K562 (cell line): ENCODE data around the gene CADM2. TPM values are rescaled to one million over a fixed set of nuclear protein-coding genes. Genes with fewer than 3 reads are reported as not detected.
A peak's percentile ranks its signal among the peaks of the same experiment; 100 is the strongest.

Experiments used
- ATAC-seq: fragments of 200-7000 bp; cut with Tn5 transposase; 3 replicates; pipeline ENCODE4 v1.9.1; 2020; ENCODE audit warnings: moderate library complexity
- BruUV-seq: library from RNA; stranded (reverse); fragments of 400-500 nt; replicated peaks from 2 replicates; lab custom pipeline; 2021; lab: Mats Ljungman, UMichigan
- CTCF ChIA-PET: fragments of 300-600 bp; formaldehyde crosslinking; extraction: SDS; loops from one replicate; lab custom pipeline; 2021; ENCODE audit warnings: low intra/inter-chr PET ratio; lab: Yijun Ruan, JAX
- POLR2A ChIA-PET: fragments of 300-600, 350-650 bp; sonication (Branson Sonifier 250); formaldehyde crosslinking; extraction: SDS; loops from one replicate; lab custom pipeline; 2021; ENCODE audit warnings: antibody characterized with exemption, inconsistent platforms; lab: Yijun Ruan, JAX
- DNase-seq, 4 experiments: peaks; one replicate each; pipeline versions ENCODE4 v3.0.0 to v3.0.0-alpha.2; 2011 to 2018; ENCODE audit warnings: low spot score in 3 of 4, mixed read lengths in 3 of 4; ENCODE audit errors: extremely low read depth in 1 of 4
- FAIRE-seq: peaks from 2 replicates; lab custom pipeline; 2011; peaks lifted over from hg19 to GRCh38; lab: Jason Lieb, UNC
- H2AFZ ChIP-seq: 2 replicates; pipeline ENCODE4 v1.6.0; 2011; ENCODE audit warnings: low read depth, low read length, control low read depth, inconsistent platforms
- H3K27ac ChIP-seq: fragments of 200-600 bp; 3 replicates; pipeline ENCODE4 v1.8.0; 2011; ENCODE audit warnings: low read depth, mild to moderate bottlenecking, control low read depth, inconsistent platforms, low read length, moderate library complexity, mixed read lengths; ENCODE audit errors: extremely low read depth
- H3K27me3 ChIP-seq, 2 experiments: fragments of 300-600 bp in 1 of 2; 2 replicates in 1 of 2; 3 replicates in 1 of 2; pipeline versions ENCODE4 v1.6.0 to v1.8.0; 2011; ENCODE audit warnings: inconsistent platforms in 2 of 2, low read length in 2 of 2, mild to moderate bottlenecking in 1 of 2, mixed read lengths in 1 of 2, moderate library complexity in 1 of 2; ENCODE audit not compliant: control insufficient read depth in 2 of 2, insufficient read depth in 2 of 2
- H3K36me3 ChIP-seq: fragments of 300-600 bp; 3 replicates; pipeline ENCODE4 v1.8.0; 2011; ENCODE audit warnings: mild to moderate bottlenecking, low read length, inconsistent platforms; ENCODE audit not compliant: control insufficient read depth, insufficient read depth
- H3K4me1 ChIP-seq, 2 experiments: fragments of 200-600 bp in 1 of 2; replicated peaks in 1 of 2; 2 replicates in 1 of 2; 3 replicates in 1 of 2; pipeline versions ENCODE4 v1.5.1 to v1.8.0; 2011; ENCODE audit warnings: inconsistent platforms in 2 of 2, low read length in 2 of 2, mild to moderate bottlenecking in 1 of 2, mixed read lengths in 1 of 2, moderate library complexity in 1 of 2; ENCODE audit not compliant: control insufficient read depth in 2 of 2, insufficient read depth in 2 of 2
- H3K4me2 ChIP-seq: 2 replicates; pipeline ENCODE4 v1.6.1; 2011; ENCODE audit warnings: low read length, control low read depth, inconsistent platforms, mixed read lengths; ENCODE audit not compliant: insufficient read depth
- H3K4me3 ChIP-seq: fragments of 200-600 bp; sonication (generic), shearing (Covaris generic); 2 replicates; pipeline ENCODE4 v1.5.1; 2016; ENCODE audit warnings: control low read depth, inconsistent platforms
- H3K79me2 ChIP-seq: fragments of 200-600 bp; 3 replicates; pipeline ENCODE4 v1.8.0; 2011; ENCODE audit warnings: low read length, inconsistent platforms; ENCODE audit not compliant: control insufficient read depth, insufficient read depth
- H3K9ac ChIP-seq, 2 experiments: 2 replicates each; pipeline versions ENCODE4 v1.6.0 to v1.6.1; 2011; ENCODE audit warnings: low read depth in 2 of 2, low read length in 2 of 2, control low read depth in 1 of 2, inconsistent platforms in 1 of 2, mild to moderate bottlenecking in 1 of 2, mixed read lengths in 1 of 2; ENCODE audit not compliant: insufficient read depth in 1 of 2
- H3K9me1 ChIP-seq: one replicate; pipeline ENCODE4 v1.6.0; 2011; ENCODE audit warnings: inconsistent platforms, mild to moderate bottlenecking, low read length, moderate library complexity; ENCODE audit not compliant: control insufficient read depth, insufficient read depth
- H3K9me3 ChIP-seq: replicated peaks from 2 replicates; pipeline ENCODE4 v1.5.1; 2011; ENCODE audit warnings: low read depth, low read length, inconsistent platforms; ENCODE audit not compliant: control insufficient read depth, insufficient read depth
- H4K20me1 ChIP-seq: replicated peaks from 2 replicates; pipeline ENCODE4 v1.6.1; 2011; ENCODE audit warnings: low read length, inconsistent platforms, mixed read lengths; ENCODE audit not compliant: control insufficient read depth, insufficient read depth
- C11orf30 ChIP-seq: fragments of 450-650 bp; IDR thresholded peaks from 2 replicates; pipeline ENCODE4 v1.6.1; 2016; ENCODE audit warnings: low read depth, mild to moderate bottlenecking
- CEBPG ChIP-seq, 3 experiments: fragments of 200-800 bp in 1 of 3; sonication (Bioruptor generic) in 1 of 3; sonication (generic) in 1 of 3; formaldehyde crosslinking in 1 of 3; IDR thresholded peaks in 2 of 3; conservative IDR thresholded peaks in 1 of 3; 2 replicates each; pipeline versions ENCODE4 v1.6.1 to v1.8.0; 2016 to 2022; ENCODE audit warnings: missing compliant biosample characterization in 2 of 3, missing genetic modification characterization in 2 of 3, mild to moderate bottlenecking in 1 of 3, missing genetic modification reagents in 1 of 3
- ELF1 ChIP-seq: fragments of 200-800 bp; sonication (Bioruptor generic); IDR thresholded peaks from 2 replicates; pipeline ENCODE4 v1.6.1; 2016; ENCODE audit warnings: missing genetic modification characterization, missing compliant biosample characterization
- HCFC1 ChIP-seq: IDR thresholded peaks from 2 replicates; pipeline ENCODE4 v1.6.1; 2012; ENCODE audit warnings: low read depth, low read length, improper control_type of control experiment
- HDAC2 ChIP-seq: fragments of 450-650 bp; IDR thresholded peaks from 2 replicates; pipeline ENCODE4 v1.6.1; 2016; ENCODE audit warnings: mild to moderate bottlenecking
- IRF2 ChIP-seq: sonication (generic); formaldehyde crosslinking; IDR thresholded peaks from 2 replicates; pipeline ENCODE4 v1.8.1; 2022; ENCODE audit warnings: mild to moderate bottlenecking, missing genetic modification reagents
- KDM5B ChIP-seq: fragments of 200-600 bp; sonication (generic); IDR thresholded peaks from 2 replicates; pipeline ENCODE4 v1.6.1; 2012; ENCODE audit warnings: low read depth, mild to moderate bottlenecking, moderate library complexity, low read length, control low read depth, inconsistent platforms; ENCODE audit not compliant: insufficient replicate concordance
- KLF1 ChIP-seq: fragments of 450-650 bp; IDR thresholded peaks from 2 replicates; pipeline ENCODE4 v1.6.1; 2016; ENCODE audit warnings: missing genetic modification characterization, missing compliant biosample characterization
- MAFK ChIP-seq: IDR thresholded peaks from 2 replicates; pipeline ENCODE4 v1.6.1; 2011; ENCODE audit warnings: low read length, improper control_type of control experiment
- ZNF274 ChIP-seq: IDR thresholded peaks from 2 replicates; pipeline ENCODE4 v1.6.1; 2011; ENCODE audit warnings: low read depth, mild to moderate bottlenecking, low read length, moderate library complexity, borderline replicate concordance
- ZNF316 ChIP-seq: fragments of 450-650 bp; IDR thresholded peaks from 2 replicates; pipeline ENCODE4 v1.6.1; 2016
- ZNF561 ChIP-seq: fragments of 450-650 bp; formaldehyde crosslinking; conservative IDR thresholded peaks from 2 replicates; pipeline ENCODE4 v1.4.0; 2020; ENCODE audit warnings: mild to moderate bottlenecking, moderate library complexity
- ZNF717 ChIP-seq: fragments of 250-450 bp; sonication (Bioruptor Pico); IDR thresholded peaks from 2 replicates; pipeline ENCODE4 v1.5.0; 2021
- ZNF79 ChIP-seq: fragments of 250-450 bp; sonication (Bioruptor Pico); IDR thresholded peaks from 2 replicates; pipeline ENCODE4 v1.4.0; 2020; ENCODE audit warnings: low read depth, mild to moderate bottlenecking, moderate library complexity
- WGBS: fragments of 100-300 bp; shearing (Covaris generic); methylation state at CpG from one replicate; pipeline ENCODE4 v1.1.6; 2016; ENCODE audit warnings: low coverage, mixed read lengths; ENCODE audit not compliant: insufficient coverage; ENCODE audit errors: missing lambda C conversion rate; 5-methylcytosine and 5-hydroxymethylcytosine counted together
- in situ Hi-C: fragments of 300-500 bp; cut with MboI; formaldehyde crosslinking; loops from 4 replicates; pipeline ENCODE4 v1.15.0; 2018; ENCODE audit warnings: inconsistent platforms, mixed read lengths
- intact Hi-C: fragments of 100-400 bp; cut with micrococcal nuclease; formaldehyde crosslinking; loops from 2 replicates; pipeline ENCODE4 v1.14.2; 2022
- polyA plus RNA-seq, 8 experiments: library from polyadenylated mRNA; depleted of rRNA in 4 of 8; stranded (reverse) in 5 of 8; unstranded in 3 of 8; fragments of >200 nt; fragmentation: Nextera tagmentation in 2 of 8; fragmentation: Illumina TruSeq in 1 of 8; extraction: Ambion mirVana in 2 of 8; extraction: Trizol in 1 of 8; gene quantifications; 2 replicates each; pipeline versions ENCODE4 v1.2.1 to v1.2.3, GENCODE V29; 2011 to 2014; ENCODE audit warnings: inconsistent platforms in 1 of 8, missing spikeins in 1 of 8
- total RNA-seq, 7 experiments: library from RNA; depleted of rRNA in 6 of 7; stranded (reverse); fragments of >200 nt in 6 of 7; fragmentation: Illumina TruSeq in 2 of 7; extraction: Trizol in 2 of 7; gene quantifications; 2 replicates each; pipeline versions ENCODE4 v1.2.1 to v1.2.3, GENCODE V29; 2011 to 2021; ENCODE audit warnings: low replicate concordance in 1 of 7
- TF ChIP-seq, protein P1 (sequence below): sonication (generic); formaldehyde crosslinking; IDR thresholded peaks from 2 replicates; pipeline ENCODE4 v1.8.1; 2023; ENCODE audit warnings: mild to moderate bottlenecking, missing genetic modification reagents
- TF ChIP-seq, protein P2 (sequence below): fragments of 200-800 bp; sonication (Bioruptor generic); IDR thresholded peaks from 2 replicates; pipeline ENCODE4 v1.6.1; 2017; ENCODE audit warnings: missing genetic modification characterization, missing compliant biosample characterization
- TF ChIP-seq, protein P3 (sequence below): fragments of 450-650 bp; IDR thresholded peaks from 2 replicates; pipeline ENCODE4 v1.6.1; 2016
- TF ChIP-seq, protein P4 (sequence below): sonication (generic); formaldehyde crosslinking; IDR thresholded peaks from 2 replicates; pipeline ENCODE4 v1.8.0; 2023; ENCODE audit warnings: mild to moderate bottlenecking, missing genetic modification reagents

CADM2 gene
- total and polyA plus RNA-seq, 9 of the 15 experiments (the other 6 are each of a cell fraction or from before 2014, with no cell fraction given): 0.11 to 3.2 (median 0.95) TPM

DNA sequence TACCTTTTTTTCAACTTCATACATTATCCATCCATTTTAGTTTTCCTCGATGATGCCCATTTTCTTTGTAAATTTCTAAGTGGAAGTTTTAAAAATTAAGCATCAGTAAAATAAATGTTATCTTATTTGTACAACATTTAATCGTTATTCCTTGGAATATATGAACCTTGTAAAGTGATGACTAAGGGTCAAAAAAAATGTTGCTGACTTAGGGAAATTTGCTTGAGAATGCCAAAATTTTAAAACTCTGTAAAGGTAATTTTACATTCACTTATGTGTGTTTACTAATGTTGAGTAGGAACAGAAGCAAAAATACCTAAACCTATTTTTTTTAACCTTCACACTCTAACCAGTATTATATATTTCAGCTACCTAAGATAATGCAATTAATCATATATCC is 1115.0 kb downstream of the CADM2 start:
- H2AFZ ChIP-seq: no peak overlapping the region
- H3K27me3 ChIP-seq: no peaks in the 10 kb centered on the region
- H3K4me1 ChIP-seq: no peaks in the 10 kb centered on the region
- in situ Hi-C loops (no loop called here), intact Hi-C loops (no loop called here)
- no peak for DNase-seq
- 5% methylated on average over 2 of the region's 2 CpGs for WGBS
- ChIA-PET POLR2A (no interaction called here), CTCF (no interaction called here)
- H3K36me3 ChIP-seq: no peaks in the 10 kb centered on the region
- H3K9ac ChIP-seq: no peak overlapping the region
- no peak for ATAC-seq
- no peak overlapping the region for H3K4me3 ChIP-seq
- BruUV-seq: no TSS peak
- FAIRE-seq: no peak
- no peaks in the 10 kb centered on the region for H3K9me1 ChIP-seq
- no peak overlapping the region for H3K27ac ChIP-seq
- no peaks in the 10 kb centered on the region for H3K79me2 ChIP-seq
- no peak overlapping the region for H3K4me2 ChIP-seq
- no peaks in the 10 kb centered on the region for H3K9me3 ChIP-seq
- no peaks in the 10 kb centered on the region for H4K20me1 ChIP-seq
- peak; percentile 16; the same call in 1 of the 2 replicates for TF ChIP-seq C11orf30
- TF ChIP-seq ELF1: no peak
- no peak for TF ChIP-seq IRF2 (CRISPR knock-in tag)
- TF ChIP-seq, protein P1, sequence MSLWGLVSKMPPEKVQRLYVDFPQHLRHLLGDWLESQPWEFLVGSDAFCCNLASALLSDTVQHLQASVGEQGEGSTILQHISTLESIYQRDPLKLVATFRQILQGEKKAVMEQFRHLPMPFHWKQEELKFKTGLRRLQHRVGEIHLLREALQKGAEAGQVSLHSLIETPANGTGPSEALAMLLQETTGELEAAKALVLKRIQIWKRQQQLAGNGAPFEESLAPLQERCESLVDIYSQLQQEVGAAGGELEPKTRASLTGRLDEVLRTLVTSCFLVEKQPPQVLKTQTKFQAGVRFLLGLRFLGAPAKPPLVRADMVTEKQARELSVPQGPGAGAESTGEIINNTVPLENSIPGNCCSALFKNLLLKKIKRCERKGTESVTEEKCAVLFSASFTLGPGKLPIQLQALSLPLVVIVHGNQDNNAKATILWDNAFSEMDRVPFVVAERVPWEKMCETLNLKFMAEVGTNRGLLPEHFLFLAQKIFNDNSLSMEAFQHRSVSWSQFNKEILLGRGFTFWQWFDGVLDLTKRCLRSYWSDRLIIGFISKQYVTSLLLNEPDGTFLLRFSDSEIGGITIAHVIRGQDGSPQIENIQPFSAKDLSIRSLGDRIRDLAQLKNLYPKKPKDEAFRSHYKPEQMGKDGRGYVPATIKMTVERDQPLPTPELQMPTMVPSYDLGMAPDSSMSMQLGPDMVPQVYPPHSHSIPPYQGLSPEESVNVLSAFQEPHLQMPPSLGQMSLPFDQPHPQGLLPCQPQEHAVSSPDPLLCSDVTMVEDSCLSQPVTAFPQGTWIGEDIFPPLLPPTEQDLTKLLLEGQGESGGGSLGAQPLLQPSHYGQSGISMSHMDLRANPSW: no peak
- TF ChIP-seq ZNF316: peak; percentile 46; the same call in 1 of the 2 replicates
- TF ChIP-seq, protein P2, sequence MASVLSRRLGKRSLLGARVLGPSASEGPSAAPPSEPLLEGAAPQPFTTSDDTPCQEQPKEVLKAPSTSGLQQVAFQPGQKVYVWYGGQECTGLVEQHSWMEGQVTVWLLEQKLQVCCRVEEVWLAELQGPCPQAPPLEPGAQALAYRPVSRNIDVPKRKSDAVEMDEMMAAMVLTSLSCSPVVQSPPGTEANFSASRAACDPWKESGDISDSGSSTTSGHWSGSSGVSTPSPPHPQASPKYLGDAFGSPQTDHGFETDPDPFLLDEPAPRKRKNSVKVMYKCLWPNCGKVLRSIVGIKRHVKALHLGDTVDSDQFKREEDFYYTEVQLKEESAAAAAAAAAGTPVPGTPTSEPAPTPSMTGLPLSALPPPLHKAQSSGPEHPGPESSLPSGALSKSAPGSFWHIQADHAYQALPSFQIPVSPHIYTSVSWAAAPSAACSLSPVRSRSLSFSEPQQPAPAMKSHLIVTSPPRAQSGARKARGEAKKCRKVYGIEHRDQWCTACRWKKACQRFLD (CRISPR knock-in tag): no peak
- TF ChIP-seq KDM5B: no peak
- no peak for TF ChIP-seq HDAC2
- TF ChIP-seq CEBPG (CRISPR knock-in tag; IDR thresholded peaks at IDR 0.05): no peak
- TF ChIP-seq CEBPG (tag; conservative IDR thresholded peaks at IDR 0.05 in 1 of 2, IDR thresholded peaks at IDR 0.05 in 1 of 2): no peak
- no peak for TF ChIP-seq HCFC1
- no peak for TF ChIP-seq ZNF79 (CRISPR knock-in tag)
- peak; percentile 21; the same call in 1 of the 2 replicates for TF ChIP-seq MAFK
- TF ChIP-seq KLF1: no peak
- no peak for TF ChIP-seq ZNF717 (CRISPR knock-in tag)
- TF ChIP-seq, protein P3, sequence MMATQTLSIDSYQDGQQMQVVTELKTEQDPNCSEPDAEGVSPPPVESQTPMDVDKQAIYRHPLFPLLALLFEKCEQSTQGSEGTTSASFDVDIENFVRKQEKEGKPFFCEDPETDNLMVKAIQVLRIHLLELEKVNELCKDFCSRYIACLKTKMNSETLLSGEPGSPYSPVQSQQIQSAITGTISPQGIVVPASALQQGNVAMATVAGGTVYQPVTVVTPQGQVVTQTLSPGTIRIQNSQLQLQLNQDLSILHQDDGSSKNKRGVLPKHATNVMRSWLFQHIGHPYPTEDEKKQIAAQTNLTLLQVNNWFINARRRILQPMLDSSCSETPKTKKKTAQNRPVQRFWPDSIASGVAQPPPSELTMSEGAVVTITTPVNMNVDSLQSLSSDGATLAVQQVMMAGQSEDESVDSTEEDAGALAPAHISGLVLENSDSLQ: no peak
- no peak for TF ChIP-seq ZNF561 (CRISPR knock-in tag)
- no peak for TF ChIP-seq ZNF274
- TF ChIP-seq, protein P4, sequence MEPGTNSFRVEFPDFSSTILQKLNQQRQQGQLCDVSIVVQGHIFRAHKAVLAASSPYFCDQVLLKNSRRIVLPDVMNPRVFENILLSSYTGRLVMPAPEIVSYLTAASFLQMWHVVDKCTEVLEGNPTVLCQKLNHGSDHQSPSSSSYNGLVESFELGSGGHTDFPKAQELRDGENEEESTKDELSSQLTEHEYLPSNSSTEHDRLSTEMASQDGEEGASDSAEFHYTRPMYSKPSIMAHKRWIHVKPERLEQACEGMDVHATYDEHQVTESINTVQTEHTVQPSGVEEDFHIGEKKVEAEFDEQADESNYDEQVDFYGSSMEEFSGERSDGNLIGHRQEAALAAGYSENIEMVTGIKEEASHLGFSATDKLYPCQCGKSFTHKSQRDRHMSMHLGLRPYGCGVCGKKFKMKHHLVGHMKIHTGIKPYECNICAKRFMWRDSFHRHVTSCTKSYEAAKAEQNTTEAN (CRISPR knock-in tag): no peak
